ENCODE measurements around the gene NDOR1.

NDOR1 gene

DNA sequence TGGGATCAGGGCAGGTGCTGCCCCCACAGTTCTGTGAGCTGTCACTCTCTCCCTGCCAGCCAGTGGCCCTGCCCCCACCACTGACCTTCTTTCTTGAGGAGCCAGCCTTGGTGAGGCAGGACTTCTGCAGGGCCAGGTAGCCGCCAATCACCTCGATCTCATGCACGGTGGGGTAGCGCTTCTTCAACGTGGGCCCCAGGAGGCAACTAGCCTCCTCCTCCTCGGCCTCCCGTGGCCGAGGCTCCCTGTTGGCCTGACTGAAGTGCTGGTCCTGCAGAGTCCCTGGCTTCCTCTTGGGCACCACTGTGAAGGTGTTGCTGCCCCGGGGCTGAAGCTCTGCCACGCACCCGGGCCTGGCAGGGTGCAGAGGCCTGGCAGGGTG lies 6.6 kb upstream of the NDOR1 start:
- peak overlapping the region in 1 of 2 donors; percentile 71 for H3K4me3 ChIP-seq (ENCODE audit: low read length in 2 of 2)
- no peak overlapping the region for H2BK15ac ChIP-seq (ENCODE audit: low read length)
- peaks cover 21 to 28% of the 10 kb centered on the region in 2 donors for H3K4me1 ChIP-seq (ENCODE audit: control insufficient read depth in 2 of 2, insufficient read depth in 1 of 2, low read depth in 1 of 2, low read length in 2 of 2)
- no peak overlapping the region for H4K8ac ChIP-seq (ENCODE audit: low read depth, low read length)
- no peak overlapping the region for H3K9ac ChIP-seq (ENCODE audit: low read depth, low read length, poor library complexity)
- no peak overlapping the region for H2AFZ ChIP-seq (ENCODE audit: low read length)
- peak overlapping the region; percentile 41 for H2BK12ac ChIP-seq (ENCODE audit: low read length)
- H3K79me1 ChIP-seq (ENCODE audit: low read depth, low read length): peaks cover 23% of the 10 kb centered on the region
- no CpG with 5 or more reads among the region's 11 CpGs for whole genome bisulfite sequencing, 2 donors (ENCODE audit: extremely low coverage in 2 of 2, insufficient read length in 2 of 2, insufficient replicate concordance in 1 of 2)
- H2BK5ac ChIP-seq (ENCODE audit: low read length): peak overlapping the region; percentile 71
- H2BK120ac ChIP-seq (ENCODE audit: low read depth, low read length): no peak overlapping the region
- H3K27me3 ChIP-seq (ENCODE audit: control insufficient read depth in 3 of 3, insufficient read depth in 3 of 3, low read depth in 1 of 3, low read length in 3 of 3): no peaks in the 10 kb centered on the region
- H2AK5ac ChIP-seq (ENCODE audit: low read depth, low read length): peak overlapping the region; percentile 37
- no peak overlapping the region for H4K91ac ChIP-seq (ENCODE audit: low read depth, low read length, poor library complexity)
- no peak overlapping the region for H3K4ac ChIP-seq (ENCODE audit: low read length)
- peaks cover 0 to 8% of the 10 kb centered on the region in 2 donors for H3K36me3 ChIP-seq (replicated peaks in 1 of 2; ENCODE audit: control insufficient read depth in 2 of 2, insufficient read depth in 2 of 2, low read length in 2 of 2)
- H3K14ac ChIP-seq (ENCODE audit: low read length): peak overlapping the region; percentile 56
- no peak overlapping the region for H3K18ac ChIP-seq (ENCODE audit: low read length)
- H3K4me2 ChIP-seq (ENCODE audit: insufficient read depth, low read length, poor library complexity, severe bottlenecking): no peak overlapping the region
- DNase-seq (ENCODE audit: low spot score): no peak
- H3K27ac ChIP-seq (replicated peaks; ENCODE audit: low read length): no peak overlapping the region
- no peaks in the 10 kb centered on the region for H3K9me3 ChIP-seq (replicated peaks in 1 of 2; ENCODE audit: control insufficient read depth in 2 of 2, insufficient read depth in 1 of 2, low read depth in 1 of 2, low read length in 2 of 2)
- H3K23ac ChIP-seq (ENCODE audit: low read depth, low read length, poor library complexity): peak overlapping the region; percentile 8

GRCh38 chr9:137199411-137200121 lies 5.9 kb upstream of the NDOR1 start:
- peak overlapping the region; percentile 56 for H3K14ac ChIP-seq (ENCODE audit: low read length)
- no peak for DNase-seq (ENCODE audit: low spot score)
- peak overlapping the region; percentile 91 for H3K4me2 ChIP-seq (ENCODE audit: insufficient read depth, low read length, poor library complexity, severe bottlenecking)
- H2BK5ac ChIP-seq (ENCODE audit: low read length): peak overlapping the region; percentile 71
- no peak overlapping the region for H2BK120ac ChIP-seq (ENCODE audit: low read depth, low read length)
- H3K18ac ChIP-seq (ENCODE audit: low read length): peak overlapping the region; percentile 17
- H3K27ac ChIP-seq (replicated peaks; ENCODE audit: low read length): no peak overlapping the region
- no peak overlapping the region for H2AK5ac ChIP-seq (ENCODE audit: low read depth, low read length)
- no peak overlapping the region for H2BK15ac ChIP-seq (ENCODE audit: low read length)
- no peak overlapping the region for H2AFZ ChIP-seq (ENCODE audit: low read length)
- peak overlapping the region; percentile 58 for H2BK12ac ChIP-seq (ENCODE audit: low read length)
- peaks cover 19% of the 10 kb centered on the region for H3K79me1 ChIP-seq (ENCODE audit: low read depth, low read length)
- H3K9me3 ChIP-seq (replicated peaks in 1 of 2; ENCODE audit: control insufficient read depth in 2 of 2, insufficient read depth in 1 of 2, low read depth in 1 of 2, low read length in 2 of 2): no peaks in the 10 kb centered on the region
- no peaks in the 10 kb centered on the region for H3K27me3 ChIP-seq (ENCODE audit: control insufficient read depth in 3 of 3, insufficient read depth in 3 of 3, low read depth in 1 of 3, low read length in 3 of 3)
- H3K9ac ChIP-seq (ENCODE audit: low read depth, low read length, poor library complexity): peak overlapping the region; percentile 70
- WGBS, 2 donors (ENCODE audit: extremely low coverage in 2 of 2, insufficient read length in 2 of 2, insufficient replicate concordance in 1 of 2): no CpG with 5 or more reads among the region's 51 CpGs
- H3K4me3 ChIP-seq (ENCODE audit: low read length in 2 of 2): peak overlapping the region; percentile 71 to 75
- H3K23ac ChIP-seq (ENCODE audit: low read depth, low read length, poor library complexity): peak overlapping the region; percentile 55
- H3K36me3 ChIP-seq (replicated peaks in 1 of 2; ENCODE audit: control insufficient read depth in 2 of 2, insufficient read depth in 2 of 2, low read length in 2 of 2): peaks cover 3 to 13% of the 10 kb centered on the region in 2 donors
- H3K4ac ChIP-seq (ENCODE audit: low read length): peak overlapping the region; percentile 37
- peaks cover 20 to 32% of the 10 kb centered on the region in 2 donors for H3K4me1 ChIP-seq (ENCODE audit: control insufficient read depth in 2 of 2, insufficient read depth in 1 of 2, low read depth in 1 of 2, low read length in 2 of 2)
- H4K91ac ChIP-seq (ENCODE audit: low read depth, low read length, poor library complexity): no peak overlapping the region
- H4K8ac ChIP-seq (ENCODE audit: low read depth, low read length): no peak overlapping the region

GRCh38 chr9:137200311-137201204 lies 4.9 kb upstream of the NDOR1 start, which contains the start of gene TPRN:
TPRN (minus strand) TSS chr9:137200741; CDS start chr9:137200711, 30 bp downstream.
- Histone ChIP-seq H3K23ac (ENCODE audit: low read depth, low read length, poor library complexity) (peak within 1 kb of the TSS; percentile 92), H3K27me3 (ENCODE audit: control insufficient read depth in 3 of 3, insufficient read depth in 3 of 3, low read depth in 1 of 3, low read length in 3 of 3) (no peaks in the 10 kb centered on the region), H2BK120ac (ENCODE audit: low read depth, low read length) (no peak within 1 kb of the TSS), H2BK12ac (ENCODE audit: low read length) (no peak within 1 kb of the TSS), H4K8ac (ENCODE audit: low read depth, low read length) (no peak within 1 kb of the TSS), H2BK15ac (ENCODE audit: low read length) (no peak within 1 kb of the TSS), H3K4ac (ENCODE audit: low read length) (peak within 1 kb of the TSS; percentile 89), H3K36me3 (replicated peaks in 1 of 2; ENCODE audit: control insufficient read depth in 2 of 2, insufficient read depth in 2 of 2, low read length in 2 of 2) (peaks cover 3 to 13% of the 10 kb centered on the region in 2 donors), H3K18ac (ENCODE audit: low read length) (peak within 1 kb of the TSS; percentile 97), H3K4me1 (ENCODE audit: control insufficient read depth in 2 of 2, insufficient read depth in 1 of 2, low read depth in 1 of 2, low read length in 2 of 2) (peaks cover 18 to 36% of the 10 kb centered on the region in 2 donors), H3K79me1 (ENCODE audit: low read depth, low read length) (peaks cover 19% of the 10 kb centered on the region), H3K4me3 (ENCODE audit: low read length in 2 of 2) (peak within 1 kb of the TSS; percentile 71 to 95), H2AFZ (ENCODE audit: low read length) (peak within 1 kb of the TSS; percentile 81), H3K4me2 (ENCODE audit: insufficient read depth, low read length, poor library complexity, severe bottlenecking) (peak within 1 kb of the TSS; percentile 94), H2BK5ac (ENCODE audit: low read length) (peak within 1 kb of the TSS; percentile 87), H2AK5ac (ENCODE audit: low read depth, low read length) (peak within 1 kb of the TSS; percentile 19), H3K27ac (replicated peaks; ENCODE audit: low read length) (peak within 1 kb of the TSS; percentile 43), H3K14ac (ENCODE audit: low read length) (peak within 1 kb of the TSS; percentile 63), H3K9me3 (replicated peaks in 1 of 2; ENCODE audit: control insufficient read depth in 2 of 2, insufficient read depth in 1 of 2, low read depth in 1 of 2, low read length in 2 of 2) (no peaks in the 10 kb centered on the region), H3K9ac (ENCODE audit: low read depth, low read length, poor library complexity) (peak within 1 kb of the TSS; percentile 100), H4K91ac (ENCODE audit: low read depth, low read length, poor library complexity) (no peak within 1 kb of the TSS)
- DNase-seq (ENCODE audit: low spot score): peak; percentile 98
- WGBS, 2 donors (ENCODE audit: extremely low coverage in 2 of 2, insufficient read length in 2 of 2, insufficient replicate concordance in 1 of 2): no CpG with 5 or more reads among the region's 118 CpGs

Measured in neuronal stem cell (in vitro differentiated cells).